Parathyroid adenoma (tissue), 2 donors: Measurements from ENCODE around the gene SERTAD4.

ENCODE experiments used
- H2AFZ ChIP-seq: fragments of 300-600 bp; sonication (generic); one replicate; pipeline ENCODE4 v1.7.0; 2017; ENCODE audit warnings: antibody characterized with exemption, mild to moderate bottlenecking
- H3K27ac ChIP-seq: fragments of 300-600 bp; sonication (generic); one replicate; pipeline ENCODE4 v1.7.0; 2017
- H3K27me3 ChIP-seq: fragments of 300-600 bp; sonication (generic); one replicate; pipeline ENCODE4 v1.7.0; 2017; ENCODE audit warnings: low read length; ENCODE audit not compliant: control insufficient read depth, insufficient read depth
- H3K36me3 ChIP-seq: fragments of 300-600 bp; sonication (generic); one replicate; pipeline ENCODE4 v1.7.0; 2017; ENCODE audit warnings: low read length; ENCODE audit not compliant: control insufficient read depth, insufficient read depth
- H3K4me1 ChIP-seq: fragments of 300-600 bp; sonication (generic); one replicate; pipeline ENCODE4 v1.7.0; 2017; ENCODE audit warnings: control low read depth
- H3K4me2 ChIP-seq: fragments of 300-600 bp; sonication (generic); one replicate; pipeline ENCODE4 v1.7.0; 2017; ENCODE audit warnings: low read length
- H3K4me3 ChIP-seq: fragments of 300-600 bp; sonication (generic); one replicate; pipeline ENCODE4 v1.7.0; 2017; ENCODE audit warnings: low read depth, low read length
- H3K79me2 ChIP-seq: fragments of 300-600 bp; sonication (generic); one replicate; pipeline ENCODE4 v1.7.0; 2017; ENCODE audit warnings: control low read depth
- H3K9ac ChIP-seq: fragments of 300-600 bp; sonication (generic); one replicate; pipeline ENCODE4 v1.7.0; 2017; ENCODE audit warnings: mild to moderate bottlenecking
- H3K9me3 ChIP-seq: fragments of 300-600 bp; sonication (generic); one replicate; pipeline ENCODE4 v1.7.0; 2017; ENCODE audit warnings: low read length; ENCODE audit not compliant: control insufficient read depth
- CTCF ChIP-seq: fragments of 300-600 bp; sonication (generic); IDR thresholded peaks from one replicate; pipeline ENCODE4 v1.7.0; 2017; ENCODE audit warnings: antibody characterized with exemption, mild to moderate bottlenecking
- donor health status: primary hyperparathyroidism.

The SERTAD4 gene

DNA sequence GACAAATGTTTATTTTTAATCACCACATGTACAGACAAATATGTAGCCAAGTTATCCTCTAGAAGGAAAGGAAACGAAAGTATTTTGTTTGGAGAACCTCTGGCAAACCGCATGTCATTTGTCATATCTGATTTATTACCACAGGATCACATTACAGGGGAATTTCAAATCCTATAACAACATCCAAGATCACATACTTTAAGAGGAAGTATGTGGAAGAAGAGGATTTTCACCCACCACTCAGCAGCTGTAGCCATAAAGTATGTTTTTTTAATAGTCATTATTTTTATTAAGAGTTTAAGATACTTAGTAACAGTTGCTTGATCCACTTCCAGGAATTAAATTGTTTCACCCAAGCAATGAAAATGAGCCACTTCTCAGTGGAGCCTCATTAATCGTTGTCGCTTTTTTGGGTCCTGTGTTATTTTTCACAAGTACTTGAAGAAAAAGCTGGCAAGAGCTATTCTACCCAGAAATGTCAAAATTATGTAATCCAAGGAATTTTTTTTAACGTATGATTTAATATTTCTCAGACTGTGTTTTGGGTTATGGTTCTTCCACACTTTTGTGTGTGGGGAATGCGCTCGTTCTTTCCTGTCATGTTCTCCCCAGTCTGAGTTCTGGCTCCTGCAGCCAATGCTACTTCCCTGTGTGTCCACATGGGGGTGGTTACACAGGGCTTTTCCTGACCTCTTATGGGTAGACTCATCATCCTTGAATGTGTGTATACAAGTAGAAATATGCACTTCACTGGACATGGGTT is 6.9 kb downstream of the SERTAD4 start:
- Histone ChIP-seq H3K4me1 (peaks cover 12% of the 10 kb centered on the region), H3K36me3 (no peaks in the 10 kb centered on the region), H3K9ac (no peak overlapping the region), H3K79me2 (no peaks in the 10 kb centered on the region), H3K27ac (peak overlapping the region; percentile 19), H3K9me3 (no peaks in the 10 kb centered on the region), H3K4me2 (no peak overlapping the region), H3K27me3 (no peaks in the 10 kb centered on the region), H3K4me3 (no peak overlapping the region), H2AFZ (no peak overlapping the region)
- peak; percentile 28 for TF ChIP-seq CTCF

- no peak for TF ChIP-seq CTCF
- no peak overlapping the region for H3K4me3 ChIP-seq
- H3K27me3 ChIP-seq: no peaks in the 10 kb centered on the region
- H3K9ac ChIP-seq: no peak overlapping the region
- no peak overlapping the region for H3K27ac ChIP-seq
- H3K36me3 ChIP-seq: no peaks in the 10 kb centered on the region
- no peak overlapping the region for H2AFZ ChIP-seq
- H3K4me1 ChIP-seq: peaks cover 12% of the 10 kb centered on the region
- no peaks in the 10 kb centered on the region for H3K9me3 ChIP-seq
- no peak overlapping the region for H3K4me2 ChIP-seq
- H3K79me2 ChIP-seq: no peaks in the 10 kb centered on the region
These were observed 8.5 kb downstream of the SERTAD4 start for GRCh38 chr1:210241121-210241520.

GRCh38 chr1:210244746-210245367 is 12.3 kb downstream of the SERTAD4 start:
- Histone ChIP-seq H3K4me1 (no peaks in the 10 kb centered on the region), H3K27me3 (no peaks in the 10 kb centered on the region)

DNA sequence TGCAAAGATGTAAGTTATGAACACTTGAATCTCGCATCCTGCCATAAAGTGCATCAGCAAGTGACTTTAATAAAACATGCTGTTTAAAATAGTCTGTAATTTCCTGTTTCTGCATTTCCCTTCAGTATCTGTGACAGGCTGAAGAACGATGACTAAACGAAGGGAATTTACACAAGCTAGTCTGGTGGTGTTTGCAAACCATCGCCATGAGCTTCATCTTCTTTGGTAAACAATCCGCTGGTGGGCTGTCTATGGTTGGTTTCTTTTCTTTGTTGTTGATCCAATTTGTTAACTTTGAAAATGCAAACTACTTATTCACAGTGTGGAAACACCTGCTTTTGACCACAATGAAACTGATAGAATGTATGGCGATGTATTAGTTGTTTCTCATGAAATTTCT is 13.9 kb downstream of the SERTAD4 start:
- no peak for TF ChIP-seq CTCF
- H2AFZ ChIP-seq: no peak overlapping the region

More at GRCh38 chr1:210244746-210245367, 12.3 kb downstream of the SERTAD4 start:
- no peaks in the 10 kb centered on the region for H3K79me2 ChIP-seq
- H2AFZ ChIP-seq: no peak overlapping the region
- H3K4me3 ChIP-seq: no peak overlapping the region
- no peak overlapping the region for H3K9ac ChIP-seq
- H3K27ac ChIP-seq: no peak overlapping the region
- no peaks in the 10 kb centered on the region for H3K9me3 ChIP-seq
- TF ChIP-seq CTCF: no peak
- no peak overlapping the region for H3K4me2 ChIP-seq
- no peaks in the 10 kb centered on the region for H3K36me3 ChIP-seq

More for the DNA sequence above, 13.9 kb downstream of the SERTAD4 start:
- Histone ChIP-seq H3K9me3 (no peaks in the 10 kb centered on the region), H3K27me3 (no peaks in the 10 kb centered on the region), H3K79me2 (no peaks in the 10 kb centered on the region), H3K27ac (no peak overlapping the region), H3K4me2 (no peak overlapping the region), H3K36me3 (no peaks in the 10 kb centered on the region), H3K9ac (no peak overlapping the region), H3K4me3 (no peak overlapping the region), H3K4me1 (no peaks in the 10 kb centered on the region)
